Testis (tissue), 2 donors: Measurements from ENCODE around the gene FLT1.

Source experiments
- CTCF ChIP-seq, 3 experiments: fragments of 450-650 bp in 2 of 3; fragments of 200-600 bp in 1 of 3; sonication (generic) in 1 of 3; IDR thresholded peaks; one replicate each; pipeline ENCODE4 v1.5.1; 2016 to 2019; ENCODE audit warnings: antibody characterized with exemption in 3 of 3, mild to moderate bottlenecking in 2 of 3, moderate library complexity in 1 of 3
- POLR2A ChIP-seq: fragments of 450-650 bp; IDR thresholded peaks from one replicate; pipeline ENCODE4 v1.6.1; 2017; ENCODE audit warnings: antibody characterized with exemption, mild to moderate bottlenecking, moderate library complexity

- TF ChIP-seq CTCF (IDR thresholded peaks at IDR 0.05) = no peak
- no peak for TF ChIP-seq POLR2A
These were observed 44.0 kb upstream of the FLT1 start for GRCh38 chr13:28538932-28539331.
